ENCODE results near the gene DOCK3. TPM values are rescaled to one million over a fixed set of nuclear protein-coding genes. Genes with fewer than 3 reads are reported as not detected.

Gene DOCK3
- total and polyA plus RNA-seq, 2 donors from 2014 or later = 0.49 to 0.54 TPM

- no peak for TF ChIP-seq CTCF (IDR thresholded peaks at IDR 0.05; ENCODE audit: borderline replicate concordance, extremely low read depth, insufficient read depth)
- H3K27ac ChIP-seq (ENCODE audit: low read depth in 2 of 2, low read length in 2 of 2) = no peak overlapping the region
- intact Hi-C loops (cut with DNase I) = no loop called here
Measured at GRCh38 chr3:50630394-50630793, 44.3 kb upstream of the DOCK3 start.

GRCh38 chr3:50630877-50631276, 43.9 kb upstream of the DOCK3 start:
- intact Hi-C loops (cut with DNase I) = no loop called here
- DNase-seq = peak in 3 of 5 donors; percentile 55 to 69 (median 69)
- no peak overlapping the region for H3K4me3 ChIP-seq (ENCODE audit: low read length in 3 of 3)
- no peaks in the 10 kb centered on the region for H3K9me3 ChIP-seq (ENCODE audit: control insufficient read depth in 2 of 3, insufficient read depth in 1 of 3, low read length in 3 of 3)
- H3K4me1 ChIP-seq (ENCODE audit: control insufficient read depth in 2 of 3, insufficient read depth in 2 of 3, low read depth in 1 of 3, low read length in 3 of 3) = peaks cover 0 to 13% (median 10%) of the 10 kb centered on the region in 3 donors
- H3K9ac ChIP-seq (ENCODE audit: low read length in 3 of 3) = no peak overlapping the region
- no peak for FAIRE-seq
- no peak overlapping the region for H3K27ac ChIP-seq (ENCODE audit: low read depth in 2 of 2, low read length in 2 of 2)
- no peak for TF ChIP-seq CTCF (IDR thresholded peaks at IDR 0.05; ENCODE audit: borderline replicate concordance, extremely low read depth, insufficient read depth)
- no peaks in the 10 kb centered on the region for H3K27me3 ChIP-seq (ENCODE audit: control insufficient read depth, insufficient read depth, low read length)
- no peaks in the 10 kb centered on the region for H3K36me3 ChIP-seq (ENCODE audit: control insufficient read depth in 2 of 3, insufficient read depth in 3 of 3, low read length in 3 of 3)

More at GRCh38 chr3:50630394-50630793, 44.3 kb upstream of the DOCK3 start:
- Histone ChIP-seq H3K9ac (ENCODE audit: low read length in 3 of 3) (no peak overlapping the region), H3K4me3 (ENCODE audit: low read length in 3 of 3) (no peak overlapping the region), H3K27me3 (ENCODE audit: control insufficient read depth, insufficient read depth, low read length) (no peaks in the 10 kb centered on the region), H3K4me1 (ENCODE audit: control insufficient read depth in 2 of 3, insufficient read depth in 2 of 3, low read depth in 1 of 3, low read length in 3 of 3) (peaks cover 0 to 15% (median 13%) of the 10 kb centered on the region in 3 donors), H3K9me3 (ENCODE audit: control insufficient read depth in 2 of 3, insufficient read depth in 1 of 3, low read length in 3 of 3) (no peaks in the 10 kb centered on the region), H3K36me3 (ENCODE audit: control insufficient read depth in 2 of 3, insufficient read depth in 3 of 3, low read length in 3 of 3) (no peaks in the 10 kb centered on the region)
- FAIRE-seq (no peak), DNase-seq (no peak)

- H3K4me1 ChIP-seq (ENCODE audit: control insufficient read depth in 2 of 3, insufficient read depth in 2 of 3, low read depth in 1 of 3, low read length in 3 of 3) = peaks cover 0 to 12% (median 8%) of the 10 kb centered on the region in 3 donors
- no peaks in the 10 kb centered on the region for H3K27me3 ChIP-seq (ENCODE audit: control insufficient read depth, insufficient read depth, low read length)
- FAIRE-seq = no peak
- no peak overlapping the region for H3K27ac ChIP-seq (ENCODE audit: low read depth in 2 of 2, low read length in 2 of 2)
- H3K4me3 ChIP-seq (ENCODE audit: low read length in 3 of 3) = no peak overlapping the region
- no peaks in the 10 kb centered on the region for H3K9me3 ChIP-seq (ENCODE audit: control insufficient read depth in 2 of 3, insufficient read depth in 1 of 3, low read length in 3 of 3)
- TF ChIP-seq CTCF (IDR thresholded peaks at IDR 0.05; ENCODE audit: borderline replicate concordance, extremely low read depth, insufficient read depth) = no peak
- no peaks in the 10 kb centered on the region for H3K36me3 ChIP-seq (ENCODE audit: control insufficient read depth in 2 of 3, insufficient read depth in 3 of 3, low read length in 3 of 3)
- no peak overlapping the region for H3K9ac ChIP-seq (ENCODE audit: low read length in 3 of 3)
- intact Hi-C loops (cut with DNase I) = no loop called here
- peak in 2 of 5 donors; percentile 62 to 65 for DNase-seq
Measured at GRCh38 chr3:50632450-50632849, 42.3 kb upstream of the DOCK3 start.

- no peak overlapping the region for H3K9ac ChIP-seq (ENCODE audit: low read length in 3 of 3)
- H3K27ac ChIP-seq (ENCODE audit: low read depth in 2 of 2, low read length in 2 of 2) = no peak overlapping the region
- no peak overlapping the region for H3K4me3 ChIP-seq (ENCODE audit: low read length in 3 of 3)
- no peak for TF ChIP-seq CTCF (IDR thresholded peaks at IDR 0.05; ENCODE audit: borderline replicate concordance, extremely low read depth, insufficient read depth)
- intact Hi-C loops (cut with DNase I) = no loop called here
- no peaks in the 10 kb centered on the region for H3K9me3 ChIP-seq (ENCODE audit: control insufficient read depth in 2 of 3, insufficient read depth in 1 of 3, low read length in 3 of 3)
- FAIRE-seq (no peak), DNase-seq (no peak)
- H3K36me3 ChIP-seq (ENCODE audit: control insufficient read depth in 2 of 3, insufficient read depth in 3 of 3, low read length in 3 of 3) = no peaks in the 10 kb centered on the region
- H3K4me1 ChIP-seq (ENCODE audit: control insufficient read depth in 2 of 3, insufficient read depth in 2 of 3, low read depth in 1 of 3, low read length in 3 of 3) = peaks cover 0 to 13% (median 12%) of the 10 kb centered on the region in 3 donors
- H3K27me3 ChIP-seq (ENCODE audit: control insufficient read depth, insufficient read depth, low read length) = no peaks in the 10 kb centered on the region
Measured at GRCh38 chr3:50633230-50633790, 41.4 kb upstream of the DOCK3 start.

Measured in kidney (tissue), 14 donors.